HG03196 (cell line): ENCODE measurements around the gene NOB1.
"Not testable (repeated sequence)": the region's sequence is repeated elsewhere in the genome, so short reads cannot be mapped to it uniquely, and the experiment has no call there.

Source experiments
- ATAC-seq: cut with Tn5 transposase; IDR thresholded peaks from one replicate; pipeline ENCODE4 v1.9.1; 2021; ENCODE audit not compliant: unreplicated experiment

Gene NOB1

DNA sequence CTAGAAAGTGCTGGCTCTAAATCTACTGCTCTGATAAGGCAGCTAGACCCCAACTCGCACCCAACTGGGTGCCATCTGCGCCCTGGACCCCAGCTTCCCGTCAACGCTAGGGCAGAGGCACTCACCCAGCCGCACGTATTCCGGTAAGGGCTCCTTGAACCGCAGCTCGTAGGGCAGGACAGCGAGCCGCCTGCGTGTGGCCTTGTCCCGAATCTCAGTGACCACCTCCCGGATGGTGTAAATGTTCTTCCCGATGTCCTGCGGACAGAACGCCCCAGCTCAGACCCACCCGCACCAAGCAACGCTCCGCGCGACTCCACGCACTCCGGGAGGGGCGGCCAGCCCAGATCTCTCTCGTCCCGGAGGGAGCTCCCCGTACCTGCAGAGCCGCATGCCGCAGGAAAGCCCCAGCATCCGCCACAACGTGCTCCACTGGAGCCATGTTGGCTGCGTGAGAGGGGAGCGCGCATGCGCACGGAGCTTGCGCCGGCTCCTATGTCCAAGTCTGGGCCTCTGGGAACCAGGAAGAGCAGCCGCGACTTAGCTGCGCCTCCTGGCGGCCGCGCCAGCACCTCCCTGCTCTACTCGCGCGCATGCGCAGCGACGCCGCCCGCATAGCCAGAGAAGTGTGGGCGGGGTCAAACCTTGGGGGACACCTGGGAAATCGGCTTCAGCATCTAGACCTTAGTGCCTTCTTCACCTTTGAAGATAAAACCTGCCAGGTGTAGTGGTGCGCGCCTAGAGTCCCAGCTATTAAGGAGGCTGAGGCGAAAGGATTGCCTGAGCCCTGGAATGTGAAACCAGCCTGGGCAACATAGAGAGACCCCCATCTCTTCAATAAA is at the start of gene NOB1:
Gene NOB1 (minus strand): TSS at position 458 of the 842 bp plus-strand sequence. CDS start 16 bp downstream, at position 442.
- peak; percentile 94 for ATAC-seq

DNA sequence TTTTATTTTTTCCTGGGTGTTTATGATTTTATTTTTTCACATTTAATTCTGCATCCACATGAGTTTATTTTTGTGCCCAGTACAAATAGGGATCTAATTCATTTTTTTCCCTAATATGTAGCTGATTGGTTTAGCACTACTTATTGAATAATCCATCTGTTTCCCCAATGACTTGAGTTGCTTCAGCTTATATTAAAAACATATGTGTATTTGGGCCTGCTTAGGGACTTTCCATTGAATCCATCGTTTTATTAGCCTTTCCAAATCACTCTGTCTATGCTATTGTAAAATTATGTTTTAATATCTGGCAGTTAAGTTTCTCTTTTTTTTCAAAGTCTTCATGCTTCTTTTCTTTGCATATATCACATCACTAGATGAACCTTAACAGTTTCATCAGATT is 49.6 kb upstream of the NOB1 start:
- ATAC-seq = no peak

DNA sequence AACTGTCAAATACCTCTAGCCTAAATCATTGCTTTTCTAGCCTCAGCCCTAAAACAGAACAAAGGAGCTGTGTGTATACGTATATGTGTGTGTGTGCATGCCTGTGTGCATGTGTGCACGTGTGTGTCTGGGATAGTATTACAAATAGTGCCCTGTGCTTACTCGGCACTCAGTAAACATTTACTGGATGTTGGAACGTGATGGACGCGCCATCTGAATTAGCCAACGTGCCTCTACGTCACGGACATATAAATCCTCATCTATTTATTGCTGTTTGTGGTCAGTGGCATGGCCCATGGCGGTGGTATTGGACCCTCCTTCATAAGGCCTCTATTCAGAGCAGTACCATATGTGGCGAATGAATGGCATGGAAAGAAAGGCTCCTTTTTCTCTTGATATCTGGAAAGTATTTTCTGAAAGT is 44.9 kb upstream of the NOB1 start:
- no peak for ATAC-seq

DNA sequence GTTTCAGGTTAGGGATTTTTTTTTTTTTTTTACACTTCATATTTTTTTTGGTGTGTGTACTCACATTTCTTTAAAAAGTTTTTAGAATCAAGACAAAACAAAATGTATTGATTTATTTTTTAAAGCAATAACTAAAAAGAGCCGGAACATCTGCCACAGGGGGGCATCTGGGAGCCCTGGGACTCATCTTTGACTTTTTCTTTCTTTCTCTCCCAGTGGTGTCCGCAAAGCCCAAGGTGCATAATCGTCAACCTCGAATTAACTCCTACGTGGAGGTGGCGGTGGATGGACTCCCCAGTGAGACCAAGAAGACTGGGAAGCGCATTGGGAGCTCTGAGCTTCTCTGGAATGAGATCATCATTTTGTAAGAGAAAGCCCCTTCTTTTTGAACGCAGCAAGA is 43.7 kb upstream of the NOB1 start:
- ATAC-seq = no peak

DNA sequence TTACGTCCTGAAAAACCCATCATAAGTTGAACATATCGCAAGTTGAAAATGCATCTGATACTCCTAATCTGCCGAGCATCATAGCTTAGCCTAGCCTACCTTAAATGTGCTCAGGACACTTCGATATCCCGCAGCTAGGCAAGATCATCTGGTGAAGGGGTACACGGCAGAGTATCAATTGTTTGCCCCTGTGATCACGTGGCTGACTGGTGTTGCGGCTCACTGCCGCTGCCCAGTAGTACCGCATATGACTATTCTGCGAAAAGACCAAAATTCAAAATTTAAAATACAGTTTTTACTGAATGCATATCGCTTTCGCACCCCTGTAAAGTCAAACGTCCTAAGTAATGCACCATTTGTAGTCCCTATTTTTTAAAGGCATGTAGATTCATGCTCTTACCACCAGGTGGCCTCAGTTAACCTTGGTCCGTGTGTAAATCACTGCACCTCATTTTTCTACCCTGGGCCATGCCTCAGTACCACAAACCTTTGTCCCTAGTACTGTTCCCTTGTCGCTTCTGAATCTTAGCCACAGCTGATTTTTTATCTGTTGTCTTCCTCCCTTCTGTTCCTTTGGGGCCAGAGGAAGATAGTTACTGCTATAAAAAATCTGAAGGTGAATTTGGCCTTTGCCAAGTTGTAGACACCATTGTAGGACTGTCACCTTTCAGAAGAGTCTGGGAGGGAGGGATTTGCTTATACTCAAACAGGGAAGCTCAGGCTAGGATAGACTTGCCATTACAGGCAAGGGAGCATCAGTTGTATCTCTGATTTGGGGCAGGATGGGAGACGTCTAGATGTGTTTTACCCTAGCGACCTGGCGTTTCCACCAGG is 41.8 kb upstream of the NOB1 start:
- no peak for ATAC-seq

DNA sequence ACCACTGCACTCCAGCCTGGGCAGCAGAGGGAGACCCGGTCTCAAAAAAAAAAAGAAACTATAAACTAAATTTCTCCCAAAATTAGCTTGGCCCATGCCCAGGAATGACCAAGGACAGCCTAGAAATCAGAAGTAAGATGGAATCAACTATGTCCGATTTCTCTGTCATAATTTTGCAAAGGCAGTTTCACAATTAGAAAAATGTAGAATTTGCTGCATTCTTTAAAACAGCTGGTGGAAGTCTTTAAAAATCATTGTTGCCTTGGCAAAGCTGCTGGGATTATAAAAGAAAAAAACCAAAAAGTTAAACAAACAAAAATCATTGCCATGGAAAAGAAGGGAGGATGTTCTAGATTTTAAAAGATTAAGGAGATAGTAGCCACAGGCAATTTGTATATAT is 39.8 kb upstream of the NOB1 start:
- ATAC-seq = no peak

DNA sequence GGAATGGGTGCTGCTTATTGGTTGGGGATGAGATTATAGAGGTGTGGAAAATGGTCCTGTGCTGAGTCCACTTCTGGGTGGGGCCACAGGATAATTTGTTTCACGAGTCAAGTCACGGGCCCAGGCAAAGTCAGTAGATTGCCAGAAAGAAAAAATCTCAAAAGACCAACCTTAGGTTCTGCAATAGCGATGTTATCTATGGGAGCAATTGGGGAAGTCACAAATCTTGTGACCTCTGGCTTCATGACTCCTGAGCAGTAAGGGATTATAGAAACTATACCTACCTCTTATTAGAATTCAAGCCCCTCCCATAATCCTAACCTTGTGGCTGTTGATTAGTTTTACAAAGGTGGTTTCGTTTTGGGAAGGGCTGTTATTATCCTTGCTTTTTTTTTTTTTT is 38.8 kb upstream of the NOB1 start:
- ATAC-seq = no peak

DNA sequence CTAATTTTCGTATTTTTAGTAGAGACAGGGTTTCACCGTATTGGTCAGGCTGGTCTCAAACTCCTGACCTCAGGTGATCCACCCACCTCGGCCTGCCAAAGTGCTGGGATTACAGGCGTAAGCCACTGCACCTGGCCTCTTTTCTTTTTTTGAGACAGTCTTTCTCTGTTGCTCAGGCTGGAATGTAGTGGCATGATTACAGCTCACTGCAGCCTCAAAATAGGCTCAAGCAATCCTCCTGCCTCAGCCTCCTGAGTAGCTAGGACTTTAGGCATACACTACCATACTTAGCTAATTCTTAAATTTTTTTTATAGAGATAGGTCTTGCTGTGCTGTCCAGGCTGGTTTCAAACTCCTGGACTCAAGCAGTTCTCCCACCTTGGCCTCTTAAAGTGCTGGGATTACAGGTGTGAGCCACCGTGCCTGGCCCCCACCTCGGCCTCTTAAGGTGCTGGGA is 36.7 kb upstream of the NOB1 start:
- ATAC-seq = not testable (repeated sequence)

DNA sequence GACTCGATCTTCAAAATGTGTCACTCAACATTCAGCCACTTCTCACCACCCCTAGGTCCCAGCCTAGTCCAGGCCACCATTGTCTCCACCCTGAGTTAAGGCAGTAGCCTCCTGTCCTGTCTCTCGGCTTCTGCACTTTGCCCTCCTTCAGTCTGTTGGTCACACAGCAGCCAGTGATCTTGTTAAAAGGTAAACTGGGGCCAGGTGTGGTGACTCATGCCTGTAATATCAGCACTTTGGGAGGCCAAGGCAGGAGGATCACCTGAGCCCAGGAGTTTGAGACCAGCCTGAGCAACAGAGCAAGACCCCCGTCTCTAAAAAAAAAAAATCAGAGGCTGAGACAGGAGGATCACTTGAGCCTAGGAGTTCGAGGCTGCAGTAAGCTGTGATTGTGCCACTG is 33.2 kb upstream of the NOB1 start:
- no peak for ATAC-seq

DNA sequence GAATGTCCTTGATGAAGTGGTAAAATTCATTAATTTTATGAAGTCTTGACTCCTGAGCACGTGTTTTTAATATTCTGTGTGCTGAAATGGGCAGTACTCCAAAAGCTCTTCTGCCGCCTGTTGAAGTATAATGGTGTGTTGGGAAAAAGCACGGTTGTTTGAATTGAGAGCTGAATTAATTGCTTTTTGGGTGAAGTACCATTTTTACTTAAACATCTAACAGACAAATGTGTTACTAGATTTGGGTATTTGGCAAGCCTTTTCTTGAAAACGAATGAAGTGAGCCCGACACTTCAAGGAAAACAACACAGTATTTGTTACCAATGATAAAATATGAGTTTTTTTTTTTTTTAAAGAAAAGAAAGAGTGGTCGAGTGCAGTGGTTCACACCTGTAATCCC is 29.9 kb upstream of the NOB1 start:
- ATAC-seq = no peak

DNA sequence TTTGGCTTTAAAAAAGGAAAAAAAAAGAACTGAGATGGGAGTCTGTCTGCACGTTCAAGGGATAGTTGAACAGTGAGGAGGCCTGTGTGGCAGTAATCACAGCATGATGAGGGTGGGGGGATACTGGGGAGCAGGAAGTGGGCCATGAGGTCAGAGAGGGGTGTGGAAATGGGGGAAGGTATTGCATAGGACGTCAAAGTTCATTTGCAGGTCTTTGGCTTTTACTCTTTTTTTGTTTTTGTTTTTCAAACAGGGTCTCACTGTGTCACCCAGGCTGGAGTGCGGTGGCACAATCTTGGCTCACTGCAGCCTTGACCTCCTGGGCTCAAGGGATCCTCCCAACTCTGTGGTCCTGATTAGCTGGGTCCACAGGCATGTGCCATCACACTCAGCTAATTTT is 26.4 kb upstream of the NOB1 start:
- no peak for ATAC-seq

DNA sequence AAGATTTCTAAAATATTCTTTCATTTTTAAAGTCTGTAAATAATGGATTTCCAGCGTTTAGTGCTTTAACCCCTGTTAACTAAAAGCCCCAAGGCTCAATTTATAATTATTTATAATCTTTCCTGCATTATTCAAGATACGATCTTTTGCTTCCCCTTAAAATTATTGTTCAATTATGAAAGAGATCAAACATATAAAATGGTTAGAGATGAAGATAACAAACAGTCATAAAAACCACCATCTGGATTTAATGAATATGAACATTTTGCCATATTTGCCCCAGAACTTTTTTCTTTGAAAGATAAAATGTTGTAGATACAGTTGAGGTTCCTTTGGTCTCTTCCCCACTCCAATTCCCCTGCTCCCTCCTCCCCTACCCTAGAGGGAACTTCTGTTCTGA is 25.0 kb upstream of the NOB1 start:
- ATAC-seq = no peak

DNA sequence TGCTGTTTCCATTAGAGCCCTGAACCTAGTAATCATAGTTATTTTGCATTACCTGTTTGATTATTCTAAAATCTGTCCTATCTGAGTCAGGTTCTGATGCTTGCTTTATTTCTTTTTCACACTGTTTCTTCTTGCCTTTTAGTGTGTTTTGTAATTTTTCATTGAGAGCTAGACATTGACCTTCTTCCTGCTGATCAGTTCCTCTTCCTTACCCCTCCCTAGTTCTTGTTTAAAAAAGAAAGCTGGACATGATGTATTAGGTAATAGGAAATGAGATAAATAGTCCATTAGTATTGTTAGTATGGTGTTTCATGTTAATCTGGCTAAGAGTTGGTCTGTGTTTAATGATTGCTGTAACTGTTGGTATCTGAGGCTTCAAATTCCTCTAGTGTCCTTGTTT is 20.8 kb upstream of the NOB1 start:
- ATAC-seq = no peak

DNA sequence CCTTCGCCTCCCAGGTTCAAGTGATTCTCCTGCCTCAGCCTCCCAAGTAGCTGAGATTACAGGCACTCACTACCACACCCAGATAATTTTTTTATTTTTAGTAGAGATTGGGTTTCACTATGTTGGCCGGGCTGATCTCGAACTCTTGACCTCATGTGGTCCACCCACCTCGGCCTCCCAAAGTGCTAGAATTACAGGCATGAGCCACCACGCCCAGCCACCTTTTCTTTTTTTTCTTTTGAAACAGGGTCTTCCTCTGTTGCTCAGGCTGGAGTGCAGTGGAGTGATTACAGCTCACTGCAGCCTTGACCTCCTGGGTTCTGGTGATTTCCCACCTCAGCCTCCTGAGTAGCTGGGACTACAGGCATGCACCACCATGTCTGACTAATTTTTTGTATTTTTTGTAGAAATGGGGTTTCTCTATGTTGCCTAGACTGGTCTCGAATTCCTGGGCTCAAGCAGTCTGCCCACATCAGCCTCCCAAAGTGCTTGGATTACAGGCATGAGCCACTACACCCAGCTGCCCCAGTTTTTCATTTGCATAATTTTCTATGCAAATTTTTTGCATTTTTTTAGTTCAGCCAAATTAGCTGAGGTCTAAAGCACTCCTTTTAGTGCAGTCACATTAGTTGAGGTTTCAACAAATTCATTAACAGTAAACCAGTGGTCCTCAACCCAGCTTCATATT is 18.7 kb upstream of the NOB1 start:
- ATAC-seq = peak; percentile 51

DNA sequence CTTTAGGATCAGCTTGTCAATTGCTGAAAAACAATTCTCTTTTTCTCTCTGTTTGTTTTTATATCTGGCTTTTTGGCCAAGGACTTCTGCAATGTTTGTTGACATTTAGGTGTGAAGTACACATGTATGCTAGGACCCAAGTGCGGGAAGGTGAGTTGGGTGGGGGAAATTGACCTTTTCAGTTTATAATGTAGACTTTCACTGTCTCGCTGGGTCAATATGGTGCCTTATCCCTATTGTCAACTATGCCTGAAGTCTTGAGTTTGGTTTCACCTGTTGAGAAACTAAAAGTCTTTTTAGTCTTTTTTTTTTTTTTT is 16.9 kb upstream of the NOB1 start:
- no peak for ATAC-seq

DNA sequence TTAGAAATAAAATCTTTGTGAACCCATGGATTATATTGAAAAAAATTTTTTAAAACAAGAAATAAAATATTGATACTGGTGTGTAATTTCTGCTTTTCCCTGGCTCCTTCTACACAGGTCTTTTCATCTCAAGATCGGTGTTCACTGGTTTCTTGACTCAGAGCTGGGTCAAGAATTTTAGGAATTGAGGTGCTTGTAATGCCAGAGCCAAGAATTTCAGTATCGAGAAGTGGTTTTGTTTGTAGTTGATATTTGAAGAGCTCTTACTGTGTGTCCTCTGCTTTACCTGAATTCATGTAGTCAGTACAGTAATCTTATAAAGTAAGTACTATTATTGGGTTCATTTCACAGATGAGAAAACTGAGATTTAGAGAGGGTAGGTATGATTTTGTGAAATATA is 14.7 kb upstream of the NOB1 start:
- ATAC-seq = no peak

DNA sequence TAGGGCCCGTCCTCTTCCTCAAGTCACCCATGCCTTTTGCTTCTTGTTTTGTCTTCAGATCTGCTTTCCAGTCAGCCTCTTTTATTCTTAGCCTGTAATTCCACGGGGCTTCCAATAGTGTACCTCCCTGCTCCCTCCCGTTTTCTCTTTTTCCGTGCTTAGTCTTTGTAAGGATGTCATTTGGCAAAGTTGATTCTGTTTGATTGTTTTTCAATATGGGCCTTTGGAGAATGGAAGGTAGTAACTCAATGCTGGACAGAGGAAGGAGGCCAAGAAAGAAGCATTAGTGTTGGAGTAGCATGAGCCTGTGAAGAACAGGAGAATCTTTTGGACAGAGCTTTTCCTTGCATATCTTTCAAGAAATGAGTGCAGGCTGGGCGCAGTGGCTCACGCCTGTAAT is 13.9 kb upstream of the NOB1 start:
- ATAC-seq = no peak

DNA sequence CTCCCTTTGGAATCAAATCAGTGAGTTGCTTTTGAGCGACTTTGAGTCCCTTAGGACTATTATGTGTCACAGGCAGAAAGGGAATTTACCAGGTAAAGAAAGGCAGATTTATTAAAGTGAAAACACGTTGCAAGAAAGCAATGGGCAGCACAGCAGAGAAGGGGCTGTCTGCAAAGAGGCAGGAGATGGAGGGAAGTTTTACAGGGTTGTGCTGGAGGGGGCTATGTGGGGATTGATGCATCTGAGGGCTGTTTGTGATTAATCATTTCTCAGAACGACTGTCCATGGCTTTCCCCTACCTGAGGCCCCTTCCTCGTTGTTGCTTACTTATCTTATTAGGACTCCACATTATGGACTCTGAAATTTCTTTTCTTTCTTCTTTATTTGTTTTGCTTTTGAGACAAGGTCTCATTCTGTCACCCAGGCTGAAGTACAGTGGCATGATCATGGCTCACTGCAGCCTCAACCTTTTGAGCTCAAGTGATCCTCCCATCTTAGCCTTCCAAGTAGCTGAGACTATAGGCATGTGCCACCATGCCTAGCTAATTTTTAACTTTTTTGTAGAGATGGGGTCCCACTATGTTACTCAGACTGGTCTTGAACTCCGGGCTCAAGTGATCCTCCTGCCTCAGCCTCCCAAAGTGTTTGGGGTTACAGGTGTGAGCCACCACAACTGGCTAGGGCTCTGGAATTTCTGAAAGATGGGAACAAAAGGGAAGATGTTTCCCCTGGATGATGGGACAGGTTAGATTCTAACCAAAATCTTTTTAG is 12.9 kb upstream of the NOB1 start:
- ATAC-seq = no peak

DNA sequence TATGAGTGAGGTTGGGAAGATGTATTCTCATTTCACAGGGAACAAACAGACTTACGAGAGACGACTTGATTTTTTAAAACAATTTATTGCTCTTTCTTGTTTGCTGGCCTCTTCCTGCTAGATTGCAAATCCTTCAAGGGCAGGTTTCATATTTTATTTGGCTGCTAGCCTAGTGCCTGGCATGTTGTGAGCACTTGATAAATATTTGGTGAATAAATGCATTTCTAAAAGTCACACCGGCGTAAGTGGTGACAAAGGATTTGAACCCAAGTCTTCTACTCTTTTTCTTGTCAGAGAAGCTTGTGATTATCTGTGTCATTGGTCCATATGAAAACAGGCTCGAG is 8.8 kb upstream of the NOB1 start:
- no peak for ATAC-seq

DNA sequence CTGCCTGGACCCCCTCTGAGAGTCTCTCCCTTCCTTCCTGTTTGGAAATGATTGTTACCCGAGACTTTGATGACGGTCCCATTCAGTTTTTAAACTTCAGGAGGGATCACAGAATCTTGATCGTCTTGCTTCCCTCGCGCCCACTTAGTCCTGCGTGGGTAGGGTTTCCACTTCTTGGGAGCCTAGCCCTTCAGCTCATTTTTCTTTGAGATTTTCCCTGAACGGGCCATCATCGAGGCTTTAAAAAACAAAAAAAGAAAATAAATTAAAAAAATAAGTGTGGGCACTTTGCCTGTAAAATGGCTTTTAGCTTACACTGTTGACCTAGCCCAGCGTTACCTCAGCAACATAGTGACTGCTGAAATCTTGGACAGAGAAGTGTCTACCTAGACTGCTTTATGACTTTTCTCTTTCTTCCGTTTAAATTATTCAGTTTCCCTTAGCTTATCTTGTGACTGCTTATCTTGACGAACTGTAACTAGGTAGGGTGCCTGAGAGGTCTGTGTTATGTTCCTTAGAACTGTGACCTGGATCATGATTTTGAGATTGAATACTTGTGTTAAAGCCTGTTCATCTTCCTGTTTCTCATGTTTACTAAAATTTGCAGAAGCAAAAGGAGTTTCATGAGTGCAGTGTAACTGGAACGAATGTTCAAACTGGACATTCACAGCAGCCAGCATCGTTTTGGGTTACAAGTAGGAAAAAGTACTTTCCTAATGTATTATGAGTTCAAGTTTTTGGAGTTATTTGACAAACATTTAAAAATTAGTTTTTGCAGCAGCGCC is 8.3 kb upstream of the NOB1 start:
- ATAC-seq = peak; percentile 26
